Cardiac muscle cell (in vitro differentiated cells and primary cell): Measurements from ENCODE around the gene IL1RN. TPM values are rescaled to one million over a fixed set of nuclear protein-coding genes. Genes with fewer than 3 reads are reported as not detected.
A peak's percentile ranks its signal among the peaks of the same experiment; 100 is the strongest.

Source experiments
- DNase-seq, 2 donors: peaks; one replicate each; pipeline versions ENCODE4 v3.0.0 to v3.0.0-alpha.2; 2010 to 2017; ENCODE audit warnings: low read depth in 1 of 2, low spot score in 1 of 2
- H3K27ac ChIP-seq: fragments of 200-600 bp; sonication (generic); 2 replicates; pipeline ENCODE4 v1.5.1; 2016
- H3K27me3 ChIP-seq: fragments of 200-600 bp; sonication (generic); 2 replicates; pipeline ENCODE4 v1.6.0; 2016; ENCODE audit warnings: control low read depth
- H3K36me3 ChIP-seq: fragments of 200-600 bp; sonication (generic); 2 replicates; pipeline ENCODE4 v1.5.1; 2016; ENCODE audit warnings: control low read depth
- H3K4me1 ChIP-seq: fragments of 200-600 bp; sonication (generic); 2 replicates; pipeline ENCODE4 v1.8.1; 2017; ENCODE audit warnings: low read depth, mild to moderate bottlenecking, mixed run types
- H3K4me3 ChIP-seq: fragments of 200-600 bp; sonication (generic); 2 replicates; pipeline ENCODE4 v1.5.1; 2016; ENCODE audit warnings: mild to moderate bottlenecking
- H3K9me3 ChIP-seq: fragments of 200-600 bp; sonication (generic); 2 replicates; pipeline ENCODE4 v1.5.1; 2017; ENCODE audit warnings: low read depth, mild to moderate bottlenecking, control low read depth
- polyA plus RNA-seq: library from polyadenylated mRNA; unstranded; fragments of >200 nt; fragmentation: Nextera tagmentation; extraction: Ambion mirVana; gene quantifications from 2 replicates; pipeline ENCODE4 v1.2.1, GENCODE V29; 2016
- total RNA-seq: library from RNA; depleted of rRNA; stranded (reverse); fragments of >200 nt; gene quantifications from 2 replicates; pipeline ENCODE4 v1.2.3, GENCODE V29; 2016
- TF ChIP-seq, protein P1 (sequence below): IDR thresholded peaks from 2 replicates; pipeline ENCODE4 v1.5.1; 2012; ENCODE audit warnings: low read depth, mild to moderate bottlenecking, low read length

The IL1RN gene
- total and polyA plus RNA-seq, 2 experiments from 2014 or later = not detected

DNA sequence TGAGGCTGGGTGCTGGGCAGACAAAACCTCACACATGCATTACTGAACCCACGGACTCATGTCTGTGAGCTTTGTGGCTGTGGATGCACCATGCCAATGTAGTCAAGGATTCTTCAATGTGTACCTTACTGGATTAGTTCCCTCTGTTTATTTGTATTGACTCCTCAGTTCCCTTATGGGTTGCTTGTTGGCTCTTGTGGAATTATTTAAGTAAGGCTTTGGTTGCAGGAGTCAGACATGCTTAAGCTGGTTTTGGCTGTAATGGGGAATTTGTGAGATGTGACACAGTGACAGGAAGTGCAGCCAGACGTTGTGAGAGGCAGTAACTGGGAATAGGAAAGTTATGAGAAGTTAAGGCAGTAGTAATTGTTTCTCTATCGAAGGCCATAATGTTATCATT lies 13.6 kb upstream of the IL1RN start:
- Histone ChIP-seq H3K27me3 (no peaks in the 10 kb centered on the region), H3K4me3 (no peak overlapping the region), H3K27ac (no peak overlapping the region), H3K36me3 (no peaks in the 10 kb centered on the region), H3K4me1 (no peaks in the 10 kb centered on the region), H3K9me3 (no peaks in the 10 kb centered on the region)
- DNase-seq = no peak
- TF ChIP-seq, protein P1, sequence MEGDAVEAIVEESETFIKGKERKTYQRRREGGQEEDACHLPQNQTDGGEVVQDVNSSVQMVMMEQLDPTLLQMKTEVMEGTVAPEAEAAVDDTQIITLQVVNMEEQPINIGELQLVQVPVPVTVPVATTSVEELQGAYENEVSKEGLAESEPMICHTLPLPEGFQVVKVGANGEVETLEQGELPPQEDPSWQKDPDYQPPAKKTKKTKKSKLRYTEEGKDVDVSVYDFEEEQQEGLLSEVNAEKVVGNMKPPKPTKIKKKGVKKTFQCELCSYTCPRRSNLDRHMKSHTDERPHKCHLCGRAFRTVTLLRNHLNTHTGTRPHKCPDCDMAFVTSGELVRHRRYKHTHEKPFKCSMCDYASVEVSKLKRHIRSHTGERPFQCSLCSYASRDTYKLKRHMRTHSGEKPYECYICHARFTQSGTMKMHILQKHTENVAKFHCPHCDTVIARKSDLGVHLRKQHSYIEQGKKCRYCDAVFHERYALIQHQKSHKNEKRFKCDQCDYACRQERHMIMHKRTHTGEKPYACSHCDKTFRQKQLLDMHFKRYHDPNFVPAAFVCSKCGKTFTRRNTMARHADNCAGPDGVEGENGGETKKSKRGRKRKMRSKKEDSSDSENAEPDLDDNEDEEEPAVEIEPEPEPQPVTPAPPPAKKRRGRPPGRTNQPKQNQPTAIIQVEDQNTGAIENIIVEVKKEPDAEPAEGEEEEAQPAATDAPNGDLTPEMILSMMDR = no peak

DNA sequence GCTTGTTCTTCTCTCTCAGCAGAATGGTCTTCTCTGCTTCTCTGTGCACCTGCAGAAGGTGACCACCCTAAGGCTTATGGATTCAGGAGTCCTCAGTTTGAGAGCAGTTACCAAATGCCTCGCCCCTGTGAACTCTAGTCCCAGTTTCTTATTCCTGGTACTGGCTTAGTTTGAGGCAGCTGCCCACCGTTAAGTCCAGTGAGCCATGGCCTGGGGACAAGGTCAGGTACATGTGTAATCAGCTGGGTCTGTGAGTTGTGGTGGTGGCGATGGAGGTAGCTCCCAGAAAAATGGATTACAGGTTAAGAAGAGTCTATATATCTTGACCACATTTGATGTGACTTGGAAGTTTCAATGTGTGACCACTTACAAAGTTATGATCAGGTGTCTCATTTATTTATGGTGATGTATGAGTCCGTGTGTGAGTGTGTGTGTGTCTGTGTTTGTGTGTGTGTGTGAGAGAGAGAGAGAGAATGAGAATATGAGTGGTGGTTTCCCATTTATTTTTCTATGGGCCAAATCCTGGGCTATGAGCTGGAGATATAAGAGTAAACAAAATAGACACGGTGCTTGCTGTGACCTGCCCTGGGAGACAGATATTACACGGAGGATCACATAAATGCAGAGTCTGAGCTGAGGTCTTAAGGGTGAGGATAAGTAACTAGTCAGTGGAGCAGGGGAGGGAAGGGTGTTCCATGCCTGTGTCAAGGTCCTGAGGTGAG lies 13.0 kb upstream of the IL1RN start:
- no peak for DNase-seq
- TF ChIP-seq, protein P1 = no peak
- no peak overlapping the region for H3K27ac ChIP-seq

DNA sequence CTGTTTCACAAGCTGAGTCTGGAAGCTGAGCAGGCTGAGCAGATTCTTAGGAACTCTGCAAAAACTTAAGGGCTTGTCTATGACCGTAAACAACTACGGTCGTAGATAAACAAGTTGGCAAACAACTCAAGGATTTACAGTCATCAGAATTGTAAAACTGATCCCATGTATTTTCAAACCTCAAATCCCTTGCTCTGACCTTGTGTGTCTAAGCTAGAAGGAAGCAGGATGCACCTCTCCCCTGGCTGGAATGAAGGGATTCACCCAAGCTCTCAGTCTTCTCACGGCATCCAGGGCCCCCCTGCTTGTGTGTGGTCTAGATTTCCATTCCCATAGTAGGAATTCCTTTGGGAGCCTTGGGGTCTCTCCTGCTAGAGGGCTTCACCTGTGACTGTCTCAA lies 12.4 kb upstream of the IL1RN start:
- Histone ChIP-seq H3K27ac (no peak overlapping the region), H3K27me3 (no peaks in the 10 kb centered on the region), H3K36me3 (no peaks in the 10 kb centered on the region), H3K4me3 (no peak overlapping the region), H3K9me3 (no peaks in the 10 kb centered on the region), H3K4me1 (no peaks in the 10 kb centered on the region)
- TF ChIP-seq, protein P1 = no peak
- DNase-seq = no peak

More for the DNA sequence above, 13.0 kb upstream of the IL1RN start:
- H3K27me3 ChIP-seq = no peaks in the 10 kb centered on the region
- no peaks in the 10 kb centered on the region for H3K4me1 ChIP-seq
- no peak overlapping the region for H3K4me3 ChIP-seq
- H3K36me3 ChIP-seq = no peaks in the 10 kb centered on the region
- H3K9me3 ChIP-seq = no peaks in the 10 kb centered on the region

DNA sequence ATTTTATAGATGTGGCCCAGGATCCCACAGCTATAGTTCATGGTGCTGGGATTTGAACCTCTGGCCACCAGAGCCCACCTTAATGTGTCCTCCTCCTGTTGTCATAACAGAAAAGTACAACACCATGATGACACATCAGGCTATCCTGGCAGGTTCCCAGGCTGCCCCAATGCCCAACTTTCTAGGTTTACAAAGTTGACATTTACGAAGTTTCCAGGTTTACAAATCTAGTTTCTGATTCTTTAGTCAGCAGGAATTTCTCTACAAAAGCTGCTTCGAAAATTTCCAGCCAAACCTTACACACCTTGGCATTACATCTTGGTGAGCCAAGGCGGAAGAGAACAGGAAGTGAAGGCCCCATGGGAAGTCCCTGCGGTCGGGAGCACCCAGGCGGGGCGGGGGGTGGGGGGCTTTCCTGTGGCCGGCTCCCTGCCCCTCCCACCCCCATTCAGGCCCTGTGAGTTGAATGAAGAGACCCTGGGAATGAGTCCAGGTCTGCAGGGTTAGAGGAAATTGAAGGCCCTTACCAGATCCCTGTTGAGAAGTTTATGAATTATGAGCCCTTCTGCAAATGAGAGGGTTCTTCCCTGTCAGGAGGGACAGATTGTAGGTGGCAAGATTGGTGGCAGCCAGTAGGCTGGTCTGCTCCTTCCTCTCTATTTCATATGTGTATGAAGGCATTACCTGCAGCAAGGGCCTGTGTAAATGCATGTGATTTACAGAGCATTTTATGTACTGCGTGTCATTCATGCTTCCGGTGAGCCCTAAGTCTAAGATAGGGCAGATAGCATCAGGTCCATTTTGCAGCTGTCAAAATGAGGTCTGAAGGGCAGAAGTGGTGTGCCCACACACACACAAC lies 11.1 kb upstream of the IL1RN start:
- no peak overlapping the region for H3K4me3 ChIP-seq
- no peaks in the 10 kb centered on the region for H3K9me3 ChIP-seq
- no peaks in the 10 kb centered on the region for H3K36me3 ChIP-seq
- peak in 1 of 2 donors; percentile 8 for DNase-seq
- no peaks in the 10 kb centered on the region for H3K27me3 ChIP-seq
- H3K4me1 ChIP-seq = no peaks in the 10 kb centered on the region
- no peak overlapping the region for H3K27ac ChIP-seq
- TF ChIP-seq, protein P1 = no peak

DNA sequence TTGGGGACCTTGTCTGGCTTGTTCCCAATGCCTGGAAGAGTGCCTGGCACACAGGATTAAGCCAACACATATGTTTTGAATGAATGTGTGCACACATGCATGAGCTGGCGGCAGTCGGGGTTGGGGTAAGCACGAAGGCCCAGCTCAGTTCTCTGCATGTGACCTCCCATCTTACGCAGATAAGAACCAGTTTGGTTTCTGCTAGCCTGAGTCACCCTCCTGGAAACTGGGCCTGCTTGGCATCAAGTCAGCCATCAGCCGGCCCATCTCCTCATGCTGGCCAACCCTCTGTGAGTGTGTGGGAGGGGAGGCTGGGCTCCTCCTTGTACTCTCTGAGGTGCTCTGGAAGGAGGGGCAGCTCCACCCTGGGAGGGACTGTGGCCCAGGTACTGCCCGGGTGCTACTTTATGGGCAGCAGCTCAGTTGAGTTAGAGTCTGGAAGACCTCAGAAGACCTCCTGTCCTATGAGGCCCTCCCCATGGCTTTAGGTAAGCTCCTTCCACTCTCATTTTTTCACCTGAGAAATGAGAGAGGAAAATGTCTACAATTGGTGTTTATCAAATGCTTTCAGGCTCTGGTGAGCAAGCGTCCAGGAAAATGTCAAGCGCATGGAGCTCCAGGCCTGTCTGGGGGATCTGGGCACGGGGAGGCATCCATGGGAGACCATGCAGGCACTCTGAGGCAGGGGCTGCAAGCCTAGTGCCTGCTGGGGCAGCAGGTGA lies 9.7 kb upstream of the IL1RN start:
- TF ChIP-seq, protein P1 = no peak
- Histone ChIP-seq H3K27ac (no peak overlapping the region), H3K36me3 (no peaks in the 10 kb centered on the region), H3K27me3 (no peaks in the 10 kb centered on the region), H3K9me3 (no peaks in the 10 kb centered on the region), H3K4me1 (no peaks in the 10 kb centered on the region), H3K4me3 (no peak overlapping the region)
- peak in 1 of 2 donors; percentile 95 for DNase-seq
